C4-2B (cell line): Measurements from ENCODE around the gene RASAL3.

Experiments used
- H3K27ac ChIP-seq: fragments of 450-650 bp; 2 replicates; pipeline ENCODE4 v1.5.1; 2017
- CTCF ChIP-seq: fragments of 450-650 bp; conservative IDR thresholded peaks from 2 replicates; pipeline ENCODE4 v1.5.1; 2017; ENCODE audit warnings: mild to moderate bottlenecking
- ZFX ChIP-seq: fragments of 450-650 bp; IDR thresholded peaks from 2 replicates; pipeline ENCODE4 v1.6.1; 2017

RASAL3 gene

DNA sequence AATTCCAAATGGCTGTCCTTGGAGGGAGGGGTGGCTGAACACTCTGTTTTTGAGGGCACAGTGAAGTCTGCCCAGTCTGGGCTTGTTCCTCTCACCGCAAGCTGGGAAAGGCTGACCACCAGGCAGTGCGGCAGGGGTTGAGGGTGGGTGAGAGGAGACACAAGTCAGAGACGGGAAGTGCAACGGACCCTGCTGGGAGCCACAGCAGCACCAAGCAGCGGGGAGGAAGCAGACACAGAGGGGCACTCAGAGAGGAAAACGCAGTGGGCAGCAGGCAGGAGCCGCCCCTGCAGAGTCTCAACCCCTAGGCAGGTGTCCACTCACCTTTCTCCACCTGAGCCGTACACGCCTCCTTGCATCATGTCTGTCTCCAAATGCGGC lies 61.2 kb downstream of the RASAL3 start:
- no peak overlapping the region for H3K27ac ChIP-seq
- no peak for TF ChIP-seq ZFX
- TF ChIP-seq CTCF = no peak

- H3K27ac ChIP-seq = no peak overlapping the region
- TF ChIP-seq CTCF = no peak
- no peak for TF ChIP-seq ZFX
Observed at GRCh38 chr19:15402411-15403150, 61.8 kb downstream of the RASAL3 start.
